ENCODE measurements around the gene FAU.
"Not testable (repeated sequence)": the region's sequence is repeated elsewhere in the genome, so short reads cannot be mapped to it uniquely, and the experiment has no call there.

The FAU gene

DNA sequence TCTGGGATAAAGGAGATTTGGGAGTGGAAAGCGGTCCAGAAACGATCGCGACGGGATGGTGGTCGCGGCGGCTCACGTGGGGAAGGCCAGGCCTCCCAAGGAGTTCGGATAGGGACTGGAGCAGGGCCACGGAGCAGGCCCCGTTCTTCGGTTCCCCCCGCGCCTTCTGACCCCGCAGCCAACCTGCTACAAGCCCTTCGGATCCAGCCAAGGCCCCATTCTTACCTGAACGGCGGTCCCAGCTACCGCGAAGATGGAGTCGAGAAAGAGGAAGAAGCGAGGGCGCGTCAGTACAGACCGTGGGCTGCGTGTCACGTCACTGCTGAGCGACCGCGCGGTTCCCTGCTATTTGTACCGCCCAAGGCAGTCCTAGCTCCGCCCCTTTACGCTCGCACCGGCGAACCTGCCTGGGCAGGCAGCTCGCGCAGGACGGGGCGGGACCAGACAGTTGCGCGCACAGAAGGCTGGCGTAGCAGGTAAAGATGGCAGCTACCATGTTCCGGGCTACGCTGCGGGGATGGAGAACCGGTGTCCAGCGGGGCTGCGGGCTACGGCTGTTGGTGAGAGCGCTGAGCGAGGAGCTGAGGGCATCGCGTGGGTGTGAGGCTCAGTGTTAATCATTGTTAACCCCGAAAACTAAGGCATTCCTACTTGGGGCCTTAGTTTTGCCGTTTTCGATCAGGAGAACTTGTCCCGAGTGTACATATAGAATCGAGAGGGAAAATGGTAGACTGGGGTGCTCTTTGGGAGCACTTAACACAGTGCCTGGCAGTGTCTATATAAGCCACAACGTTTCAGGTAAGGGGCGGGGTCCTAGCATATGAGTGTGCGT, at the start of gene FAU, which contains the start of gene MRPL49:
FAU (minus strand) TSS at position 270 of the 832 bp plus-strand sequence. CDS start 321 bp downstream, outside the sequence.
MRPL49 (plus strand) TSS at position 457 of the 832 bp plus-strand sequence; CDS start at position 483, 26 bp downstream.
- DNase-seq (ENCODE audit: insufficient read length, low spot score) = peak; percentile 89
- FAIRE-seq = peak; percentile 96

GRCh38 chr11:65170058-65170534, 48.2 kb upstream of the FAU start, which contains the start of gene SPDYC:
Gene SPDYC (plus strand): TSS chr11:65170233. CDS start chr11:65171358, 1,125 bp downstream.
- FAIRE-seq = no peak
- no peak for DNase-seq (ENCODE audit: insufficient read length, low spot score)

DNA sequence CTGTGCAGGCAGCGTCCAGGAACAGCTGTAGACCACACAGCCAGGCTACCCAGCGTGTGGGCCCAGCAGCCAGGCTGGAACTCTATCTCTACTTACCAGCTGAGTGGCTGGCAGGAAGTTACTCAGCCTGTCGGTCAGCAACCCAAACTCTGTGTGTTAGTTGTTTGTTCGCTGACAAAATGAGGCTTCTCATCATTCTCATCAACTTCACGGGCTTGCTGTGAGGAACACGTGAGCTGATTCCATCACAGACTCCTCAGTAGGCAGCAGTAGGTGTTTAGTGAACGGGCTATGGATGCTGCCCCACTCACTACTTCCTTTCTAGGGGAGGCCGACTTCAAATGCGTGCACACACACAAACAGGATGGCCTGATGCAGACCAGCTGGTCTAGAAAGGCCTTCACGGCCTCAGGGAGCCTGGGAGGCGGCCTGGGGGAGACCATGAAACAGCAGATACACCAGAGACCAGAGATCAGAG, 47.3 kb upstream of the FAU start:
- FAIRE-seq (peak; percentile 4), DNase-seq (ENCODE audit: insufficient read length, low spot score) (no peak)

DNA sequence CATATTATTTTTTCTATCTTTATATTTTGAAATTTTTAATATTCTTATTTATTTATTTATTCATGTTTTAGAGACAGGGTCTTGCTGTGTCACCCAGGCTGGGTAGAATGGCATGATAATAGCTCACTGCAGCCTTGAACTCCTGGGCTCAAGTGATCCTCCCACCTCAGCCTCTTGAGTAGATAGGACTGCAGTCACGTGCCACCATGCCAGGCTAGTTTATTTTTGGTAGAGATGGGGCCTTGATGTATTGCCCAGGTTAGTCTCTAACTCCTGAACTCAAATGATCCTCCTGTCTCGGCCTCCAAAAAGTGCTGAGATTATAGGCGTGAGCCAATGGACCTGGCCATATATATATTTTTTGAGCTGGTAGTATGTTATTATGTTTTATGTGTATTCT, 45.7 kb upstream of the FAU start:
- DNase-seq (ENCODE audit: insufficient read length, low spot score) (no peak), FAIRE-seq (no peak)

GRCh38 chr11:65166893-65167292, 45.0 kb upstream of the FAU start:
- FAIRE-seq = no peak
- no peak for DNase-seq (ENCODE audit: insufficient read length, low spot score)

DNA sequence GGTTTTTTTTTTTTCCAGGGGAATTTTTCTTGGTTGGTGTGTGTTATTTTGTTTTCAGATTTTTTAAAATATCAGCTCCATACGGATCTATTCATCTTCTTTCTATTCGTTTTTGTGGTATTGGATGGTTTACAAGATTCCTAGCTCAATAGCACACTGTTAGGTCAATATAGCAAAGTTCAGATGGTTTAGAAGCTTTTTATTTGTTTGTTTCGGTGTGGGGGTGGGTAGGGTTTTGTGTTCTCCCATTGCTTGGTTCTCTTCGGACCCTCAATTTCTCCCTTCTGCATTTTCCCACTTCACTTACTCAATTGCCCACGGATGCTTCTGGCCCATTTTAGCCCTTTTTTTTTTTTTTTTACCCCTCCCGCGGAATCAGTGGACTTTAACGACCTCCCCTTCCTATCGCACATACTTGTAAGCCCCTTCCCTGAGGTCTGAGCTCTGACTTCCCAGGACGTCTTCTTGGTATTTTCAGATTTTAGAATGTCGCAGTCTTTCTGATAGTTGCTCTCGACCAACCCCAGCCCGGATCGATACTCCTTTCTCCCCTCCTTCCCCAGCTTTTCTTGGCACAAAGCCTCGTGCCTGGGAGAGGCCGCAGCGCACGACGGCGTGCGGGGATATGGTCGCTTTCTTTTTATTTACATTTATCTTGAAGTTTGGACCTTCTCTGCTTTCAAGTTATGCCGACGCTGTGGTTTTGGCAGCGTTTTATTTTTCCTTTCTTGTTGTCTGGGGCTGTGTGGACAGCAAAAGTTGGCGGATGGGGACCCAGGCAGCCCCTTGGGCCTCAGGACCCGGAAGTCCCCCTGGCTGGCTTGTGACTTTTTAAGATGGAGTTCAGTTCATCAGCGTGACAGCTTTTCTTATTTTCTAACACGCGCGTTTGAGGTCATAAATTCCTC, 43.7 kb upstream of the FAU start:
- no peak for DNase-seq (ENCODE audit: insufficient read length, low spot score)
- no peak for FAIRE-seq

GRCh38 chr11:65163684-65164083, 41.8 kb upstream of the FAU start:
- no peak for FAIRE-seq
- DNase-seq (ENCODE audit: insufficient read length, low spot score) = no peak

DNA sequence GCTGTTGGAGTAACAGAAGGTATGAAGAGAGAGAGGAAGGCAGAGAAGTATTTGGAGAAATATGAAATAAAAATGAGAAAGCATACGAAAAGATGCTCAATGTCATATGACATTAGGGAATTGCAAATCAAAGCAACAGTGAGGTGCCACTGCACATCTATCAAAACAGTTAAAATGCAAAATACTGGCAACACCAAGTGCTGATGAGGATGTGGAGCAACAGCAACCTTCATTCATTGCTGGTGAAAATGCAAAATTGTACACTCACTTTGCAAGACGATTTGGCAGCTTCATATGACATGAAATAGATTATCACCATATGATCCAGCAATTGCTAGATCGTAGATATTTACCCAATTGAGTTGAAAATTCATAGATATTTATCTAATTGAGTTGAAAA, 38.7 kb upstream of the FAU start:
- DNase-seq (ENCODE audit: insufficient read length, low spot score) = no peak
- no peak for FAIRE-seq

GRCh38 chr11:65159012-65159411, 37.1 kb upstream of the FAU start:
- peak; percentile 86 for FAIRE-seq

GRCh38 chr11:65157336-65157735, 35.4 kb upstream of the FAU start:
- FAIRE-seq (no peak), DNase-seq (ENCODE audit: insufficient read length, low spot score) (no peak)

More at GRCh38 chr11:65159012-65159411, 37.1 kb upstream of the FAU start:
- peak; percentile 28 for DNase-seq (ENCODE audit: insufficient read length, low spot score)

DNA sequence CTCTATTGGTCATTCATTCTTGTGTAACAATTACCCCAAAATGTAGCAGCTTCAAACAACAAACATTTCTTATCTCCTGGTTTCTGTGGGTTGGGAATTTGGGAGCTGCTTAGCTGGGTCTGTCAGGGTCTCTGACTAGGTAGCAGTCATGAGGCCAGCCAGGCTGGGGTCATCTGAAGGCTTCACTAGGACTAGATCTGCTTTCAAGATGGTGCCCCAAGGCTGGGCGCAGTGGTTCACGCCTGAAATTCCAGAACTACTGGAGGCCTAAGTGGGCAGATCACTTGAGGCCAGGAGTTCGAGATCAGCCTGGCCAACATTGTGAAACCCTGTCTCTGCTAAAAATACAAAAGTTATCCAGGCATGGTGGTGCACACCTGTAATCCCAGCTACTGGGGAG, 35.0 kb upstream of the FAU start:
- FAIRE-seq = no peak
- no peak for DNase-seq (ENCODE audit: insufficient read length, low spot score)

GRCh38 chr11:65156256-65156655, 34.3 kb upstream of the FAU start:
- DNase-seq (ENCODE audit: insufficient read length, low spot score) (no peak), FAIRE-seq (no peak)

DNA sequence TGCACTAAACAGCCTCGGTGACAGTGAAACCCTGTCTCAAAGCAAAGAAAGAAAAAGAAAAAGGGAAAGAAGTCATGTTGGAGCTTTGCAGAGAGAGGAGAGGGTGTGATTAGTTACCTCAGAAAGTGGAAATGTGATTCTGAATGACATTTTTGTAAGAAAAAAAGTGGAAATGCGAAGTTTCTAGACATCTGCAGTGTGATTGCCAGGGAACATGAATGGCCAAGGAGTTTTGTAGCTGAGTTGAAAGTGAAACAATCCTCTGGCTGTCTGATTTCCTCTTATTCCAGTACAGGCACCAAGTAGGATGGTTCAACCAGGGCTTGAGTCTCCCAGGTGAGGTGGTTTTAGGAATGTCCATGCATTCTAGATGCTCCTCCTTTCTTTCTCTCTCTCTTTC, 30.2 kb upstream of the FAU start:
- DNase-seq (ENCODE audit: insufficient read length, low spot score) = no peak
- FAIRE-seq = no peak

- FAIRE-seq (no peak), DNase-seq (ENCODE audit: insufficient read length, low spot score) (no peak)
These were observed 29.5 kb upstream of the FAU start for GRCh38 chr11:65151331-65151899.

GRCh38 chr11:65150509-65151299, 28.8 kb upstream of the FAU start:
- DNase-seq (ENCODE audit: insufficient read length, low spot score) (no peak), FAIRE-seq (no peak)

GRCh38 chr11:65150131-65150508, 28.2 kb upstream of the FAU start:
- FAIRE-seq = not testable (repeated sequence)

DNA sequence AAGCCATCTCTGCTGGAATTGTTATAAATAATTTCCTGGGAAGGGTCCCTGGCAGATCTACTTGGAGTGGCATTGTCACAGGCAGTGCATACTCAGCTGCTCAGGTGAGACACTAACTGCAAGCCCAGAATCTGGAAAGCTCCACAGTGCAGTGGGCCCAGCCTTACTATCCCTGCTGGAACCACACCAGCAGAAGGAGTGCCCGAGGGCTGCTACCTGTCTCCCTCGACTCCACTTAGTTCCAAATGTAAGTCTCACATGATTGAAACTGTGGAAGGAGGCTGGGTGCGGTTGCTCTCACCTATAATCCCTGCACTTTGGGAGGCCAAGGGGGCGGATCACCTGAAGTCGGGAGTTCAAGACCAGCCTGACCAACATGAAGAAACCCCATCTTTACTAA, 26.7 kb upstream of the FAU start:
- no peak for DNase-seq (ENCODE audit: insufficient read length, low spot score)
- FAIRE-seq = no peak

More at GRCh38 chr11:65150131-65150508, 28.2 kb upstream of the FAU start:
- DNase-seq (ENCODE audit: insufficient read length, low spot score) = not testable (repeated sequence)

GRCh38 chr11:65147352-65148075, 25.6 kb upstream of the FAU start:
- FAIRE-seq (no peak), DNase-seq (ENCODE audit: insufficient read length, low spot score) (no peak)

- FAIRE-seq (no peak), DNase-seq (ENCODE audit: insufficient read length, low spot score) (no peak)
These were observed 20.1 kb upstream of the FAU start for GRCh38 chr11:65141896-65142494.

All from GM19239 (cell line).